AG09319 (cell line): ENCODE measurements around the gene WDR89.

Experiments
- DNase-seq: peaks from one replicate; pipeline ENCODE4 v3.0.0-alpha.2; 2010; ENCODE audit warnings: low read depth; ENCODE audit errors: extremely low read depth
- TF ChIP-seq, protein P1 (sequence below): IDR thresholded peaks from 2 replicates; pipeline ENCODE4 v1.5.1; 2011; ENCODE audit warnings: low read depth, mild to moderate bottlenecking, inconsistent platforms, low read length, moderate library complexity

Gene WDR89

DNA sequence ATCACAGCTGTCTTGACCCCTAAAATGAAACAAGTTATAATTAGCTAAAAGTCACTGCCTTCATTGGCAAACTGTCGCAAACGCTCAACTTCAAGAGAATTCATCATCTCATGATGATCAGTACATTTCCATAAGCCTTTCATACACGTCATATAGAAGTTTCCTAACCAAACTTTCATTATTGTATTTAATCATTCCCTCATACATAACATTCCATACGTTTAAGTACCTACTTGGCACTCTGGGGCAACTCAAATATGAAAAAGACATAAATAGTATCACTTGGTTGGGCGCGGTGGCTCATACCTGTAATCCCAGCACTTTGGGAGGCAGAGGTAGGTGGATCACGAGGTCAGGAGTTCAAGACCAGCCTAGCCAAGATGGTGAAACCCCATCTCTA is 86.1 kb downstream of the WDR89 start:
- TF ChIP-seq, protein P1, sequence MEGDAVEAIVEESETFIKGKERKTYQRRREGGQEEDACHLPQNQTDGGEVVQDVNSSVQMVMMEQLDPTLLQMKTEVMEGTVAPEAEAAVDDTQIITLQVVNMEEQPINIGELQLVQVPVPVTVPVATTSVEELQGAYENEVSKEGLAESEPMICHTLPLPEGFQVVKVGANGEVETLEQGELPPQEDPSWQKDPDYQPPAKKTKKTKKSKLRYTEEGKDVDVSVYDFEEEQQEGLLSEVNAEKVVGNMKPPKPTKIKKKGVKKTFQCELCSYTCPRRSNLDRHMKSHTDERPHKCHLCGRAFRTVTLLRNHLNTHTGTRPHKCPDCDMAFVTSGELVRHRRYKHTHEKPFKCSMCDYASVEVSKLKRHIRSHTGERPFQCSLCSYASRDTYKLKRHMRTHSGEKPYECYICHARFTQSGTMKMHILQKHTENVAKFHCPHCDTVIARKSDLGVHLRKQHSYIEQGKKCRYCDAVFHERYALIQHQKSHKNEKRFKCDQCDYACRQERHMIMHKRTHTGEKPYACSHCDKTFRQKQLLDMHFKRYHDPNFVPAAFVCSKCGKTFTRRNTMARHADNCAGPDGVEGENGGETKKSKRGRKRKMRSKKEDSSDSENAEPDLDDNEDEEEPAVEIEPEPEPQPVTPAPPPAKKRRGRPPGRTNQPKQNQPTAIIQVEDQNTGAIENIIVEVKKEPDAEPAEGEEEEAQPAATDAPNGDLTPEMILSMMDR: no peak
- DNase-seq: no peak

DNA sequence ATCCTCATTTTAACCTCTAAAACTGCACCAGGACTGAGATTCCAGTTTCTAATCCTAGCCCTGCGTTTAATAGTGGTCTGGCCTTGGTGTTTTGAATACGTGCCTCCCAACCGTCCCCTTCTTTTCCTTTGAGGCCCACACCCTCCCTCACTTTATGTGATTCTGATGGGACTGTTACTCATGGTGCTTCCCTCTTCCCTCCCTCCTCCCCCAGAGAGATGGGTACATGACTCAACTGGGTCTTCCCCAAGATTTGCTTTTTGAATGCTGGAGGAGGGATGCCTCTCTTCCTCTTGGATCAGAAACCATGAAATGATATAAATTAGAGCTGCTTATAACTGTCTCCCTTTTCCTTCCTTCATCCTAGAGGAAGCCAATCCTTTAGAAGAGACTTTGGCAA is 90.3 kb downstream of the WDR89 start:
- DNase-seq: no peak
- TF ChIP-seq, protein P1: no peak

DNA sequence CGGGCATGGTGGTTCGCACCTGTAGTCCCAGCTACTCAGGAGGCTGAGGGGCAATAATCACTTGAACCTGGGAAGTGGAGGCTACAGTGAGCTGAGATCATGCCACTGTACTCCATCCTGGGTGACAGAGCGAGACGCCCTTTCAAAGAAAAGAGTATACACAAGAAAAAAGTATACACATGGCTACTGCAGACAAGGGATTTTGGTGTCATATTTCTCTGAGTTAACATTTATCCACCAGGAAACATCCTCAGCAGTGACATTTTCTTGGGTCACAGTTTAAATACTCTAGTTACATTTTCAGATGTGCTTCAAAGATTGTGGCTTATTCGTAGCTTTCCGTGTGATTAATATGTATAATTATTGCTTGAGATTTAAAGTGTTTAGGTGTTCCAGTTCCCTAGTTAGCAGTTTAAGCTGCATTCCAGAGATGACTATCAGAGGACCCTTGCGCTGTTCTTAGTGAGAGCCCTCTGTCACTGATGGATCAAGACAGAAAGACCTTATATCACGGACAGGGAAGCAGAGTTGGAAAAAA is 93.8 kb downstream of the WDR89 start:
- DNase-seq: no peak
- TF ChIP-seq, protein P1: no peak
